Stimulated activated CD8-positive, alpha-beta memory T cell treated with anti-CD3 and anti-CD28 coated beads, Interleukin-4, amount 100 ng/mL, for 1 hour (primary cell): ENCODE data around the gene FAM193B.
"Not testable (repeated sequence)": the region's sequence is repeated elsewhere in the genome, so short reads cannot be mapped to it uniquely, and the experiment has no call there.

Source experiments
- DNase-seq, 2 donors: peaks; one replicate each; pipeline ENCODE4 v3.0.0-alpha.2; 2020; ENCODE audit warnings: low read depth in 2 of 2, low spot score in 1 of 2

Gene FAM193B

GRCh38 chr5:177578316-177578715 is 24.0 kb upstream of the FAM193B start:
- DNase-seq: no peak

- no peak for DNase-seq
These were observed 21.8 kb upstream of the FAM193B start for GRCh38 chr5:177576169-177576568.

GRCh38 chr5:177575488-177575887 is 21.1 kb upstream of the FAM193B start:
- no peak for DNase-seq

GRCh38 chr5:177569894-177570293 is 15.5 kb upstream of the FAM193B start:
- DNase-seq: no peak

- no peak for DNase-seq
These were observed 14.0 kb upstream of the FAM193B start for GRCh38 chr5:177568326-177568725.

GRCh38 chr5:177565046-177565445 is 10.7 kb upstream of the FAM193B start:
- no peak for DNase-seq

- not testable (repeated sequence) for DNase-seq
These were observed 5.1 kb upstream of the FAM193B start for GRCh38 chr5:177559446-177559941.

- no peak for DNase-seq
These were observed 3.4 kb upstream of the FAM193B start for GRCh38 chr5:177557796-177558195.

- no peak for DNase-seq
These were observed 2.8 kb upstream of the FAM193B start for GRCh38 chr5:177557041-177557647.

- DNase-seq: no peak
These were observed 1.3 kb upstream of the FAM193B start for GRCh38 chr5:177555665-177556064.

GRCh38 chr5:177555228-177555627 is 865 bp upstream of the FAM193B start:
- no peak for DNase-seq

- DNase-seq: no peak
These were observed 513 bp downstream of the FAM193B start for GRCh38 chr5:177553671-177554429.

- no peak for DNase-seq
These were observed 1.4 kb downstream of the FAM193B start for GRCh38 chr5:177552839-177553455.

- no peak for DNase-seq
These were observed 4.2 kb downstream of the FAM193B start for GRCh38 chr5:177550122-177550521.

GRCh38 chr5:177548495-177548894 is 5.9 kb downstream of the FAM193B start:
- DNase-seq: no peak

- no peak for DNase-seq
These were observed 6.6 kb downstream of the FAM193B start for GRCh38 chr5:177547736-177548135.

GRCh38 chr5:177546258-177546741 is 8.1 kb downstream of the FAM193B start:
- no peak for DNase-seq

GRCh38 chr5:177545487-177546257 is 8.7 kb downstream of the FAM193B start:
- no peak for DNase-seq

- no peak for DNase-seq
These were observed 11.4 kb downstream of the FAM193B start for GRCh38 chr5:177542816-177543465.

- no peak for DNase-seq
These were observed 13.9 kb downstream of the FAM193B start for GRCh38 chr5:177540438-177540837.

- DNase-seq: no peak
These were observed 15.0 kb downstream of the FAM193B start for GRCh38 chr5:177539411-177539810.
